OCI-M2 (cell line): ENCODE results near the gene DYNC2H1.
"Not testable (repeated sequence)": the region's sequence is repeated elsewhere in the genome, so short reads cannot be mapped to it uniquely, and the experiment has no call there.

Experiments
- DNase-seq: peaks from one replicate; lab custom pipeline; 2025; ENCODE audit not compliant: unreplicated experiment; lab: John Stamatoyannopoulos, UW

DYNC2H1 gene

DNA sequence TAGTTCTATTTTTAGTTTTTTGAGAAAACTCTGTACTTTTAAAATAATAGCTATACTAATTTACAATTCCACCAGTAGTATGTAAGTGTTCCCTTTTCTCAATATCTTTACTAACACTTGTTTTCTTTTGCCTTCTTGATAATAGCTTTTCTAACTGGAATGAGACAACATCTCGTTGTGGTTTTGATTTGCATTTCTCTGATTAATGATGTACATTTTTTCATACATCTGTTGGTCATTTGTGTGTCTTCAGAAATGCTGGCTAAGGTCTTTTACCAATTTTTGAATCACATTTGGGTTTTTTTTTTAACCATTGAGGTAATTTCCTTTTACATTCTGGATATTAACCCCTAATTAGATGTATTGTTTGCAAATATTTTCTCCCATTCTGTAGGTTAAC, 258.9 kb downstream of the DYNC2H1 start:
- DNase-seq, result no peak

DNA sequence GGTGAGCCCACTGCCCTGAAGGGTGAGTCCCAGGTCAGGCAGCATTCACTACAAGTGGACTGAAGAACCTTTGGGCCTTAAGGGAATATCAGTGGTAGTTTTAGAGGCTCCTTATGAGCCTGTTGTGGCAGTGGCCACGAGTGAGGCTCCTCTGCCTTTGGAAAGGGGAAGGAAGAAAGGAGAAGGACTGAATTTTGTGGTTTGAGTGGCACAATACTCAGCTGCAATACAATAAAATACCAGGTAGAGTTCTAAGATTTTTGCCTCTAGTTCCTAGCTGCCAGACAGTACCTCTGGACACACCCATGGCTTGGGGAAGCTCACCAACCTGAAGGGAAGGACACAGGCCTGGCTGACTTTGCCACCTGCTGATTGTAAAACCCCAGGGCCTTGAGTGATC, 260.9 kb downstream of the DYNC2H1 start:
- no peak for DNase-seq

DNA sequence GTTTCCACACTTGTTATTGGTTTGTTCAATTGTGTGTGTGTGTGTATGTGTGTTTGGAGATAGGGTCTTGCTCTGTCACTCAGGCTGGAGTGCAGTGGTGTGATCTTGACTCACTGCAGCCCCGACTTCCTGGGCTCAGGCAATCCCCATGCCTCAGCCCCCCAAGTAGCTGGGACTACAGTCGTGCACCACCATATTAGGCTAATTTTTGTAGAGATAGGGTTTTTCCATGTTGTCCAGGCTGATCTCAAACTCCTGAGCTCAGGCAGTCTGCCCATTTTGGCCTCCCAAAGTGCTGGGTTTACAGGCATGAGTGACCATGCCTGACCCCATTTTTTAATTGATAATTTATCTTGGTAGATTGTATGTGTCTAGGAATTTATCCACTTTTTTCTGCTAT, 263.7 kb downstream of the DYNC2H1 start:
- no peak for DNase-seq

DNA sequence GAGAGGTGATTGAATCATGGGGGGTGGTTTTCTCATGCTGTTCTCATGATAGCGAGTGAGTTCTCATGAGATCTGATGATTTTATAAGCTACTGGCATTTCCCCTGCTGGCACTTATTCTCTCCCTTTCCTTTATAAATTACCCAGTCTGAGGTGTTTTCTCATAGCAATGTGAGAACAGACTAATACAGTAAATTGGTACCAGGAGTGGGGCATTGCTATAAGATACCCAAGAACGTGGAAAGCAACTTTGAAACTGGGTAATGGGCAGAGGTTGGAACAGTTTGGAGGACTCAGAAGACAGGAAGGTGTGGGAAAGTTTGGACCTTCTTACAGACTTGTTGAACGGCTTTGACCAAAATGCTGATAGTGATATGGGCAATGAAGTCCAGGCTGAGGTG, 265.0 kb downstream of the DYNC2H1 start:
- DNase-seq, result not testable (repeated sequence)

DNA sequence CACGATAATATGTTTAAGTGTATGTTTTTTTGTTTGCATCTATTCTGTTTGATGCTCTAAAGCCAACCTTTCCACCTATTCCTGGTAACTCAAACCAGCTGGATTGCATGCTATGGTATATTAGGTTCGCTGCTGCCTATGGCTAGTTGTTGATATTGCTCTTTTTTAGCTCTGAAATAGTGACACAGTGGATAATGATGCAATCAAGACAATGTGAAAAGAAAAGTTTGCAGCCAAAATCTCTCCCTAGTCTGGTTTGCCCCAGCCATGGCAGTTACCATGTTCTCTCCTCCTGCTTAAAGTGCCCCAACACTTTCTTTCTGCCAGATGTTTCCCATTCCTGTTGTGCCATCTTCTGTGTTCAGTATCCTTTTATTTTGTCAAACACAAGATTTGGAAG, 269.7 kb downstream of the DYNC2H1 start:
- DNase-seq, result no peak

DNA sequence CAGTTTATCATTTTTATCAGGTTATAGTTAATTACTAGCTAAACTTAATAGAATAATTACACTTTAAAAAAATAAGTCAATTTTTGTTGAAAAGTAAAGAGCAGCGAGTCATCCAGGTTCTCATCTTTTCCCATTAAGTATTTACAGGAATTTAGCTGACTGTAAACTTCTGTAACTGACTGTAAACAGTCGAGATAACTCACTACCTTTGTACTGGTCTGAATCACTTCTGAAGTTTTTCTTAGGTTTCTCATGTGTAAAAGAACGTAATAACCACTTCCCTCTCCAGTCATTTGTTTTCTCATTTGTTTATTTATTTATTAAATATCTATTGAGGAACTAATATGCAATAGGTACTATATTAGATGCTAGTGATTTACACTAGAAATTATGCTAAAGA, 270.8 kb downstream of the DYNC2H1 start:
- no peak for DNase-seq

DNA sequence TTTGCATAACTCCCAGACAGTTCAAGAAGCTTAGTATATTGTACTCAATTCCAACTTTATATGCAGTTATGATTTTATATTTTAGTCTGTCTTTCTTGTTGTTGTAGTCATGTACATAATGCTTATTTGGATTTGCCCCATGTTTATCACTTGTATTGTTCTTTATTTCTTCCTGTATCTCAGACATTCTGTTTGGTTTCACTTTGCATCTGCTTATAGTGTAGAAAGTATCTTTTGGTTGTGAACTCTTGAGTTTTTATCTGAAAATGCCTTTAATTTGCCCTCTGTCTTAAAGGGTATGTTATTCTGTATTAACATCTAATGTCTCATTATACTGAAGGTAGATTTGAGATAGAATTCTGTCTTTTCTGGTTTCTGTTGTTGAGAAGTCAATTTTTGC, 275.4 kb downstream of the DYNC2H1 start:
- no peak for DNase-seq

DNA sequence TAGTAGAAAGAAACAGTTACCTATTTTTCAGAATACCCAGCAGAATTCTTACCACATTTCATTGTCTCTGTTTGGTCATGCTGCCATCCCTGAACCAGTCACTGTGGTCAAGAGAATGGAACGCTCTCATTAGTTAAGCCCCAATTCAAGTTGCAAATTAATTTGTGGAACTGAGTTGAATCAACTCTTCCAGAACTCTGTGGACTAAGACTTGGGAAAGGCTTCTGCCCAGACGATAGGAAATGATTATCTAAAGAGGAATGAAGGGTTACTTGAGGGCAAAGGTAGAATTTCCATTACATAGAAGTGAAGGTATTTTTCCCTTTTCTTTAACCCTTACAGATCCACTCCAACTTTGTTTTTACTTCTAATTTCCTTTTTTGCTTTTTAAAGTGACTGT, 286.4 kb downstream of the DYNC2H1 start:
- no peak for DNase-seq

DNA sequence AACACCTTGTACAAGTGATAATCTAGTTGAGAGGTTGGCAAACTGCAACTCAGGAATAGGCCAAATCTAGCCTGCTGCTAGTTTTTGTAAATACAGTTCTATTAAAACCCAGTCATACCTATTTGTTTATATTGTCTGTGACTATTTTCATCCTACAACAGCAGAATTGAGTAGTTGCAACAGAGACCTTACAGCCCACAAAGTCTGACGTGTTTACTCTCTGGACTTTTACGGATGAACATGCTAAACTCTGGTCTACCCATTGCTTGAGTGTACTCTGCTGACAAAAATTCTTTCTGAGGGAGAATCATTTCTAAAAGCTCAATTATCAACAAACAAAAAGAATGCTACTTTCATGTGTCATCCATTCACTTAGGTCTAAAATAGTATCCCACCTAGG, 287.0 kb downstream of the DYNC2H1 start:
- no peak for DNase-seq

DNA sequence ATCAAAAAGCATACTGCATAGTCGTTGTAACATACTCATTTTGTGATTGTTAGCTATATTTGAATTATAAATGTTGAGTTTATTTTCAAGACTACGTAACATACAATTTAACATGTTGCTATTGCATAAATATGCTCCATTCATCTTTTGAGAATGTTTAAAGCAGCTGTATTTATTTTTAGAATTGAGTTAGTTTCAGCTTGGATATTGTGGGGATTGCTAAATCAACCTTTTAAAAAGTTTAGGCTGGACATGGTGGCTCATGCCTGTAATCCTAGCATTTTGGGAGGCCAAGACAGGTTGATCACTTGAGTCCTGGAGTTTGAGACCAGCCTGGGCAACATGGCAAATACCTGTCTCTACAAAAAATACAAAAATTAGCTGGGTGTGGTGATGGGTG, 288.1 kb downstream of the DYNC2H1 start:
- no peak for DNase-seq

DNA sequence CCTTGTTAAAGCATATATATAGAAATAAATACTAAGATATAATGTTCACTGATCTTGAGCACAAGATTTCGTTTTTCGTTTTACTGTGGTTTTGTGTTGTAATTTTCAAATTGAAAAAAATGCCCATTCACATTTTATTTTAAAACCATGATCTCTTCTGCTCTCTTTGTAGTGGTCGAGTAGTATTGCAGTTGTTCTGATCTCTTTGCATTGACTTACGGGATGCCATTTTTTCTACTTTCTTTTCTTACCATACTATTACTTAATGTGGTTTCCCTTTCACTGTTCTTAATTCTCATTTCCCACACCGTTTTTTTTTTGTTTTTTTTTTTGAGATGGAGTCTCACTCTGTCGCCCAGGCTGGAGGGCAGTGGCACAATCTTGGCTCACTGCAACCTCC, 289.6 kb downstream of the DYNC2H1 start:
- DNase-seq, result no peak

DNA sequence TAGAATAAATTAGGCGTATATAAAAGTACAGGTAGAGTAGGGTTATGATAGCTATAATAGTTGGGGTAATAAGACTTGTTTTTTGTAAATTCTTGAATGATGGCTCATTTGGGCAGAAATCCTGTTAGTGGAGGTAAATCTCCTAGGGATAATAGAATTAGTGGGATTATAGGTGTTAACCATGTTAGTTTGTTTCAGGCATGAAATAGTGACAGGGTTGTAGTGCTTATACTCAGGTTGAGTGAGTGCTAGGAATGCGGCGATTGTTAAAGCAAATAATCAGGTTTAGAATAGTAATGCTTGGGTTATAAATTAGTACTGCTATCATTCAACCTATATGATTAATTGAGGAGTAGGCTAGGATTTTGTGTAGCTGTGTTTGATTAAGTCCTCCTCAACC, 297.1 kb downstream of the DYNC2H1 start:
- no peak for DNase-seq

DNA sequence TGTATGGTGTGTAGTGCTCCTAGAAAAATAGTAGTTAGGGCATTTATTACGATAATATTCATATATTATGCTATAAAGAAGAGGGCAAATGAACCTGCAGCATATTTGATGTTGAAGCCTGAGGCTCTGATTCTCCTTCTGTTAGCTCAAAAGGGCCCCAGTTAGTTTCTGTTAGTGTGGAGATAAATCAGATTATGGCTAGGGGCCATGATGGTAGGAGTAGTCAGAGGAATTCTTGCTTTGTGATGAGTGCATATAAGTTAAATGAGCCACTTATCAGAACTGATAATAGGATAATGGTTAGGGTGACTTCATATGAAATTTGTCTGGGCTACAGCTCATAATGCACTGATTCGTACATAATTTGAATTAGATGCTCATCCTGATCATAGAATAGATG, 298.4 kb downstream of the DYNC2H1 start:
- DNase-seq, result no peak

DNA sequence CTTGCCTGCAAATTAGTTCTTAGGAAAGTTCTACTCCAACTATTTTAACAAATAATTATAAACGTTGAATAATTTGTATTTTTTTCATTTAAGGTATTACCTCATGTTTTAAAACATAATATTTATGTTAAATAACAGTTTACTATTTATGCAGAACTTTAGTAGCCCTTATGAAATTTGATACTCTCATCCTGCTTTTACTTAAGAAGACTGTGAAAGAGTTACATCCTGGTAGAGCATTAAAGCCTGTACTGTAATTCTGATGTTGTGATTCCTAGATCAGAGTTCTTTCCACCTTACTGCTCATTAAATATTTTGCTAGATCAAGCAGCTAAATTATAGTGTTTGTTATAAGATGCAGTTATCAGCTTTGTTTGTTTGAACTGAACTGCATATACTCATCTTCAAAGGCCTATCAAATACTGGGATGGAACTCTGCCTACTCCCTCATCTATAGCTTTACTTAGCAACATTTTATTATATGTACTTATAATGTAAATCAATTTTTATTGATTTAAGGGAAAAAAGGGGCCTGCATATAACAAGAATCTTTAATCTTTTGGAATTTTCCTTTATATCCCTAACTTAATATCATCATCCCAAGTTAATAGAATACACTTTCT, 304.2 kb downstream of the DYNC2H1 start:
- no peak for DNase-seq

DNA sequence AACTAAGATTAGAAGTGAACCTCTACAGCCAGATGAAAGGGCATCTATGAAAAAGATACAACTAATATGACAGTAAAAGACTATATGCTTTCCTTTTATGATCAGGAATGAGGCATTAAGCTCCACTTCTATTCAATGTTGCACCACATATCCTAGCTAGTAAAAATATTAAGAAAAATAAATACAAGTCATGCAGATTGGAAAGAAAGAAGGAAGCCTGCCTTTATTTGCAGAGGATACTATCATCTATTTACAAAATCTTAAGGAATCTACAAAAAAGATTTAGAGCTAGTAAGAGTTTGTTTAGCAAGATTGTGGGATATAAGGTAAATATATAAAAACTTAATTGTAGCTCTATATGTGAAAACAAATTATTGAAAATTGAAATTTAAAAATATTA, 308.8 kb downstream of the DYNC2H1 start:
- no peak for DNase-seq

DNA sequence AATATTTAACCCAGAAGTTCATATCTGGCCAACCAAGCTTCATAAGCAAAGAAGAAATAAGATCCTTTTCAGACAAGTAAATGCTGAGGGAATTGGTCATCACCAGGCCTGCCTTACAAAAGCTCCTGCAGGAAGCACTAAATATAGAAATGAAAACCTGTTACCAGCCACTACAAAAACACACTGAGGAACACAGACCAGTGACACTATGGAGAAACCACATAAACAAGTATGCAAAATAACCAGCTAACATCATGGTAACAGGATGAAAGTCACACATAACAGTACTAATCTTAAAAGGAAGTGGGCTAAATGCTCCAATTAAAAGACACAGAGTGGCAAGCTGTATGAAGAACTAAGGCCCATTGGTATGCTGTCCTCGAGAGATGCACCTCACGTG, 311.4 kb downstream of the DYNC2H1 start:
- no peak for DNase-seq

DNA sequence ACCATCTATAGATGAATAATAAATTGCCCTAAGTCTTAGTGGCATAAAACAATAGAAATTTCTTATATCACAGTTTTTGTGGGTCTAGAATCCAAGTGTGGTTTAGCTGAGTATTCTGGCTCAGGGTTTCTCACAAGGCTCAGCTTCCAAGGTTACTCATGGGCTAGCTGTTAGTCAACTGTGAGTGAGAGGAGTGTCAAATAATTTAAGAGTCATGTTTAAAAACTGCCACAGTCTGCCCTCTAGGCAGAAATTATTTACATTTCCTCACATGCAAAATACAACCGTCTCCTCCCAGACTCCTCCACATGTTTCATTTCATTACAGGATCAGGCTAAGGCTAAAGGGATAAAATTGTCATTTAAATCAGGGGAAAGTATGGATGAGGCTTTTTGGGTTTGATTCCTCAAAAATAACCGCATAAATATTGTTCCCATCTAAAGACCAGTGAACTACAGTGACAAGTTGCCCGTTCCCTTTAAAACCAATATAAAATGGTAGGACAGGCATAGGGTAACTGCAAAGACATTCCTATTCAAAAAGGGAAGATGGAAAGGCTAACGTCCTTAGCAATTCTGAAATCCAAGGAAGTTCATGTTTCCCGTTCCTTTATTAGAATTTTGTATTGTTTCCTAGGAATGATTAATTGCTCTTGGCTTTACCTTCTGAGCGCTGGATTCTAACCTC, 324.3 kb downstream of the DYNC2H1 start:
- no peak for DNase-seq

DNA sequence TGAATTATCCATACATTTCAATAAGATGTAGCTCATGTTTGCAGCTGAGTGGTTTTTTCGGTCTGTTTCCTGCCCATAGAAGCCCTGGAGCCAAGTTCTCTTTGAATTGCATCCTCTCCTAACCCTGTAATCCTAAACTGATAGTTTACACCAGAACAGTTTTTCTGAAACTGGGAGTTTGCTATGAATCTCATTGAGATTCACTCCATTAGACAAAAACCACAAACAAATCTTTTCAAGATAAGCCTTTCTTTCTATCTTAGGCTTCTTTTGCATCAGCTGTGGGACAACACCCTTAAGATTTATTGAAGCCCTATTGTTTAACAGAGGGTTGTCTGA, 324.8 kb downstream of the DYNC2H1 start:
- DNase-seq, result no peak

DNA sequence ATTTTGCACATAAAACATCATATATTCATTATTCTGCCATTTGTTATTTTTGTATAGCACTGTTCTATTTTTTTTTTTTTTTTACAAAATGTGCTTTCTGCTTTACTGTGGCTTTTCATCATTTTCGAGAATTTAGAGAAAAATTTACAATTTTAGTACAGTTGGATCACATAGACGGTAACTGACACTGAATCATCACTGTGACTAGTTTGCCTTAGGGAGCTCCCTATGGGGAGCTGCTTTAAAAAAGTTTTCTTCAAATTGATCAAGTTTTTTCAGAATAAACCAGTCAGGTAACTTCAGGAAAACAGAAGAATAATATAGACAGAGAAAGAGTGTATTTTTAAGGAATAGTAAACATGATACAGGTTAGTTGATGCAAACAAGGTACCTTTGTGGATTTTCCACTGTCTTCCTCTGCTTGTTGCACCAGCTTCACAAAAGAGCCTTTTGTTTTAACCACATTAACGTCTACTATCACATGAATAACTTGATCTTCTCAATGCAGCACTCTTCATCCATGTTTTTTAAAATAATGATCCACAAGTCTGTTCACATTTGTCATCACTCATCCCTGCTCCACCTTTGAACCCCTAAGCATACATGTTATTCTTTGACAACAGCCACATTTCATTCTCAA, 327.0 kb downstream of the DYNC2H1 start:
- no peak for DNase-seq

DNA sequence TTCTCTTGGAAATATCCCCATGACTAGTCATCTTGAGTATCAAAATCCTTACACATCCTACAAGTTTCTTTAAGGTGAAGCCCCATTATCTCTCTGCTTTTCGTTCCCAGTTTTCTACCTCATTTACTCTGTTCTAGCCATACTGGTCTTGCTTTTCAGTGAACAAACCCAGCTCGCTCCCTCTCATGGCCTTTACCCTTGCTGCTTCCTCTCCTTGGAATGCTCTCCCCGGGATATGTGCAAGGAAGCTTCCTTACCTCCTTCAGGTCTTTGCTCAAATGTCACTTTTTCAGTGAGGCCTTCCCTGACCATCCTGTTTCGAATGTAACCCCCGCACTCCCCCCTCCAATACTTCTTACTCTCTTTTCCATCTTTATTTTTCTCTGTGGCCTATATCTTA, 331.8 kb downstream of the DYNC2H1 start:
- no peak for DNase-seq

DNA sequence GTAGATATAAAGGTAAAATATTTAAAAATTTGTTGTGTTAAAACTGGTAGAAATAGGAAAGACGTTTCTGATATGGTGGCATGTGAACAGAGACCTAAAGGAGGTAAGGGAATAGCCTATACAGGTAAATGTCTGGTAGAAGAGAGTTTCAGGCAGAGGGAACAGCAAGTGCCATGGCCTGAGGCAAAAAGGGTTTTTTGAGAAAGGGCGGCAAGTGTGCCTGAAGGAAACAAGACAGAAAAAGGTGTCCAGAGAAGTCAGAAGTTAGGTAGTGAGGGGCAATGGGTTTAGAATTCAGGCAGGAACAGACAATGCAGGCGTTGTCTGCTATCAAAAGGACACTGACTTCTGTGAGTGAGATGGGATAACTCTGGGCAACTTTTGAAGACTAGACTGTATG, 339.7 kb downstream of the DYNC2H1 start:
- DNase-seq, result no peak

DNA sequence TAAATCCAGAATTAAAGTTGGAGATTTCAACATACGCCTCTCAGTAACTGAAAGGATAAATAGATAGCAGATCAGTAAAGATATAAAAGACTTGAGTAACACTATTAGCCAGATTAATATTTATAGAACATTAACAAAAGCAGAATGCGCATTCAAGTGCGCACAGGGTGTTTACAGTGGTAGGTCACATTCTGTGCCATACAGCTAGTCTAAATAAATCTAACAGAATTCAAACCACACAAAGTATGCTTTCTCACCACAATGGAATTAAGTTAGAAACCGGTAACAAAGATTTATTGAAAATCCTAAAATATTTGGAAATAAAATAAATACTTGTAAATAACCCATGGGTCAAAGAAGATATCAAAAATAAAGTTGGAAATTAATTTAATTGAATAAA, 341.0 kb downstream of the DYNC2H1 start:
- DNase-seq, result no peak

DNA sequence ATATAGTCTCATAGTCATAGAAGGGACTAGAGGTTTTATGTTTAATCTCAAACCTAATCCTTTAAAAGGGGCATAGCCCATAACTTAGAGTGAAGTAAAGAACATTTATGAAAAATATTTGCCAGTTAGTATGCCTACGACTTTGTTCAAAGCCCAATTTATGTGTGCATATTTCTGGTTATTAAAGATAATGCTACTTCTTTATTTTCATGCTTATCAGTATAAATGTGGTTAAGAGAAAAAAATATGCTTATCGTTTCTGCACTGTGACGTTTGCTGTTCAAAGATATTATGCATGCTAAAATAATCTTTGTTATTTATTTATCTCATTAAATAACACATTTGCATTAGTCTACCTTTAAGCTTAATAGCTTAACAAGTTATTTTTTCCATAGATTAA, 343.9 kb downstream of the DYNC2H1 start:
- DNase-seq, result no peak
